Loucy (cell line): ENCODE results near the gene GRPEL2.

Experiments used
- EZH2phosphoT487 ChIP-seq: fragments of 200-600 bp; IDR thresholded peaks from 2 replicates; pipeline ENCODE4 v1.6.1; 2018; ENCODE audit warnings: antibody characterized with exemption, mild to moderate bottlenecking, moderate library complexity, borderline replicate concordance
- TF ChIP-seq, protein P1 (sequence below): fragments of 200-600 bp; sonication (generic); conservative IDR thresholded peaks from 2 replicates; pipeline ENCODE4 v1.5.1; 2014; ENCODE audit warnings: mild to moderate bottlenecking, antibody characterized with exemption, low read length

GRCh38 chr5:149362541-149362940, 17.2 kb downstream of the GRPEL2 start:
- TF ChIP-seq, protein P1, sequence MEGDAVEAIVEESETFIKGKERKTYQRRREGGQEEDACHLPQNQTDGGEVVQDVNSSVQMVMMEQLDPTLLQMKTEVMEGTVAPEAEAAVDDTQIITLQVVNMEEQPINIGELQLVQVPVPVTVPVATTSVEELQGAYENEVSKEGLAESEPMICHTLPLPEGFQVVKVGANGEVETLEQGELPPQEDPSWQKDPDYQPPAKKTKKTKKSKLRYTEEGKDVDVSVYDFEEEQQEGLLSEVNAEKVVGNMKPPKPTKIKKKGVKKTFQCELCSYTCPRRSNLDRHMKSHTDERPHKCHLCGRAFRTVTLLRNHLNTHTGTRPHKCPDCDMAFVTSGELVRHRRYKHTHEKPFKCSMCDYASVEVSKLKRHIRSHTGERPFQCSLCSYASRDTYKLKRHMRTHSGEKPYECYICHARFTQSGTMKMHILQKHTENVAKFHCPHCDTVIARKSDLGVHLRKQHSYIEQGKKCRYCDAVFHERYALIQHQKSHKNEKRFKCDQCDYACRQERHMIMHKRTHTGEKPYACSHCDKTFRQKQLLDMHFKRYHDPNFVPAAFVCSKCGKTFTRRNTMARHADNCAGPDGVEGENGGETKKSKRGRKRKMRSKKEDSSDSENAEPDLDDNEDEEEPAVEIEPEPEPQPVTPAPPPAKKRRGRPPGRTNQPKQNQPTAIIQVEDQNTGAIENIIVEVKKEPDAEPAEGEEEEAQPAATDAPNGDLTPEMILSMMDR, result no peak
- TF ChIP-seq EZH2phosphoT487, result no peak
